Measurements from ENCODE around the gene ARAP3.
A peak's percentile ranks its signal among the peaks of the same experiment; 100 is the strongest.

Gene ARAP3

GRCh38 chr5:141663506-141663905 is 18.5 kb downstream of the ARAP3 start:
- TF ChIP-seq SPI1 (IDR thresholded peaks at IDR 0.05; ENCODE audit: low read depth, low read length) (no peak), POLR2AphosphoS5 (IDR thresholded peaks at IDR 0.05; ENCODE audit: low read depth, low read length) (no peak), PAX5 (IDR thresholded peaks at IDR 0.05; ENCODE audit: insufficient read depth, low read length, severe bottlenecking) (no peak), TAF1 (IDR thresholded peaks at IDR 0.05; ENCODE audit: low read depth, low read length) (no peak), POLR2A (IDR thresholded peaks at IDR 0.05; ENCODE audit: low read depth, low read length) (no peak), POU2F2 (IDR thresholded peaks at IDR 0.05; ENCODE audit: low read depth, low read length) (no peak)
- no peak for FAIRE-seq
- DNase-seq (ENCODE audit: insufficient read length, low spot score) = no peak

GRCh38 chr5:141662028-141662427 is 20.0 kb downstream of the ARAP3 start:
- FAIRE-seq (no peak), DNase-seq (ENCODE audit: insufficient read length, low spot score) (no peak)
- TF ChIP-seq PAX5 (IDR thresholded peaks at IDR 0.05; ENCODE audit: insufficient read depth, low read length, severe bottlenecking) (no peak), SPI1 (IDR thresholded peaks at IDR 0.05; ENCODE audit: low read depth, low read length) (no peak), POLR2A (IDR thresholded peaks at IDR 0.05; ENCODE audit: low read depth, low read length) (no peak), POLR2AphosphoS5 (IDR thresholded peaks at IDR 0.05; ENCODE audit: low read depth, low read length) (no peak), TAF1 (IDR thresholded peaks at IDR 0.05; ENCODE audit: low read depth, low read length) (no peak), POU2F2 (IDR thresholded peaks at IDR 0.05; ENCODE audit: low read depth, low read length) (no peak)

DNA sequence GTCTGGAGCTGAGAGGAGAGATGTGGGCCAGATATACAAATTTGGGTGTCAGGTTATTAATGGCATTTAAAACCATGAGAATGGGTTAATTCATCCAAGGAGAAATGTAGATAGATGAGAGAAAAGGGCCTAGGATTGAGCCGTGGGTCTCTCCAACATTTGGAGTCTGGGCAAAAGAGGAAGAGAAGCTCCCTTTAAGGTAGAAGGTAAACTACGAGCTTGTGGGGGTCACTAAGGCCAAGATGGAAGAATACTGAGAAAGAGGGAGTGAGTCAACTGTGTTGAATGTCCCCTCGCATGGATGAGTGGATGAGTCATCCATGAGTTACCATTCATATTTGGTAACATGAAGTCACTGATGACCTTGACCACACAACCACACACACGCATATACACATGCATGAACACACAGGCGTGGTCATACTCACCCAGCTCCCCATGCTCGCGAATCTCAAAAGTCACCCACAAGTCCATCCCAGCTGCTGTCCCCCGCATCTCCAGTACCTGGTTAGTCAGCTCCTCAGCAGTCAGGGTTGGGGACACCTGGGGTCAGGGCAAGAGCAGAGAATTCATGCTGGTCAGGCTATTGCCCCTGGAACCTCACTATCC is 24.0 kb downstream of the ARAP3 start:
- FAIRE-seq = peak; percentile 88
- TF ChIP-seq TAF1 (IDR thresholded peaks at IDR 0.05; ENCODE audit: low read depth, low read length) = no peak
- peak; percentile 40 for TF ChIP-seq PAX5 (IDR thresholded peaks at IDR 0.05; ENCODE audit: insufficient read depth, low read length, severe bottlenecking)
- peak; percentile 73 for TF ChIP-seq SPI1 (IDR thresholded peaks at IDR 0.05; ENCODE audit: low read depth, low read length)
- TF ChIP-seq POU2F2 (IDR thresholded peaks at IDR 0.05; ENCODE audit: low read depth, low read length) = peak; percentile 94; the same call in 1 of the 2 replicates
- no peak for DNase-seq (ENCODE audit: insufficient read length, low spot score)

GRCh38 chr5:141657404-141657803 is 24.6 kb downstream of the ARAP3 start:
- FAIRE-seq (no peak), DNase-seq (ENCODE audit: insufficient read length, low spot score) (no peak)
- TF ChIP-seq POLR2AphosphoS5 (IDR thresholded peaks at IDR 0.05; ENCODE audit: low read depth, low read length) = no peak
- no peak for TF ChIP-seq TAF1 (IDR thresholded peaks at IDR 0.05; ENCODE audit: low read depth, low read length)
- no peak for TF ChIP-seq POLR2A (IDR thresholded peaks at IDR 0.05; ENCODE audit: low read depth, low read length)
- TF ChIP-seq POU2F2 (IDR thresholded peaks at IDR 0.05; ENCODE audit: low read depth, low read length) = no peak
- no peak for TF ChIP-seq SPI1 (IDR thresholded peaks at IDR 0.05; ENCODE audit: low read depth, low read length)
- TF ChIP-seq PAX5 (IDR thresholded peaks at IDR 0.05; ENCODE audit: insufficient read depth, low read length, severe bottlenecking) = no peak

GRCh38 chr5:141656396-141656795 is 25.6 kb downstream of the ARAP3 start:
- no peak for FAIRE-seq
- DNase-seq (ENCODE audit: insufficient read length, low spot score) = no peak
- no peak for TF ChIP-seq POLR2AphosphoS5 (IDR thresholded peaks at IDR 0.05; ENCODE audit: low read depth, low read length)

DNA sequence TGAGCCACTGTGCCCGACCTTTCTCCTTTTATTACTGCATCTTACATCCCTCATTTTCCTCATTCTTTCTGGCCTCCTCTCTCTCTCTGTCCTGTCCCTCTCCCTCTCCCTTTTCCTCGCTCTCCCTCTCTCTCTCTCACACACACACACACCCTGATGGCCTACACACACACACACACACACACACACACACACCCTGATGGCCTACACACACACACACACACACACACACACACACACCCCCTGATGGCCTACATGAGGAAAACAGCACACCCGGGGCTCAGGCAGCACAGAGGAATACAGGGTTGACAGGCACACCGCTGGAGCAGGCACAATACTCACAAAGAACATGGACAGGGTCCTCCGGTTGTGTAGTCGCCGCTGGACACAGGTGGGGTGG is 27.0 kb downstream of the ARAP3 start:
- DNase-seq (ENCODE audit: insufficient read length, low spot score) (no peak), FAIRE-seq (no peak)
- TF ChIP-seq SPI1 (IDR thresholded peaks at IDR 0.05; ENCODE audit: low read depth, low read length) (no peak), POU2F2 (IDR thresholded peaks at IDR 0.05; ENCODE audit: low read depth, low read length) (no peak), TAF1 (IDR thresholded peaks at IDR 0.05; ENCODE audit: low read depth, low read length) (no peak), PAX5 (IDR thresholded peaks at IDR 0.05; ENCODE audit: insufficient read depth, low read length, severe bottlenecking) (no peak), POLR2AphosphoS5 (IDR thresholded peaks at IDR 0.05; ENCODE audit: low read depth, low read length) (no peak), POLR2A (IDR thresholded peaks at IDR 0.05; ENCODE audit: low read depth, low read length) (no peak)

- FAIRE-seq (no peak), DNase-seq (ENCODE audit: insufficient read length, low spot score) (no peak)
- no peak for TF ChIP-seq POU2F2 (IDR thresholded peaks at IDR 0.05; ENCODE audit: low read depth, low read length)
- no peak for TF ChIP-seq POLR2A (IDR thresholded peaks at IDR 0.05; ENCODE audit: low read depth, low read length)
- TF ChIP-seq POLR2AphosphoS5 (IDR thresholded peaks at IDR 0.05; ENCODE audit: low read depth, low read length) = no peak
- TF ChIP-seq TAF1 (IDR thresholded peaks at IDR 0.05; ENCODE audit: low read depth, low read length) = no peak
- TF ChIP-seq SPI1 (IDR thresholded peaks at IDR 0.05; ENCODE audit: low read depth, low read length) = no peak
- TF ChIP-seq PAX5 (IDR thresholded peaks at IDR 0.05; ENCODE audit: insufficient read depth, low read length, severe bottlenecking) = no peak
These were observed 27.7 kb downstream of the ARAP3 start for GRCh38 chr5:141654298-141654697.

DNA sequence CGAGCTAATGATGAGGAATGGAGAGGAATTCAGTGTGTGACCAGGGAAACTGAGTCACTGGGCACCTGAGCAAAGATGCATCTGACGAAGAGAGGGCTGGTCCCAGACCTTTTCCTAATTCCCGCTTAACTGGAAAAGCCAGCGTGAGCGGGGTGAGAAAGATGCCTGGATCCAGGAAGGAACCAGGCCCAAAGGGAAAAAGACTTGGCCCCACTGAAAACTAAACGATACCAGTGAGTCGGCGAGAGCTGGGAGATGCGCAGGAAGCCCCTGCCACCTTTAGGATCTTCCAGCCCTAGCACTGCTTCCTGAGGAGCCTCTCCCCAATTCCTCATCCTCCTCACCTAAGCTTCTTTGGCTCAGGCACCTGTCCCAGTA is 30.3 kb downstream of the ARAP3 start:
- FAIRE-seq = no peak
- TF ChIP-seq POLR2A (IDR thresholded peaks at IDR 0.05; ENCODE audit: low read depth, low read length) = no peak
- DNase-seq (ENCODE audit: insufficient read length, low spot score) = no peak

DNA sequence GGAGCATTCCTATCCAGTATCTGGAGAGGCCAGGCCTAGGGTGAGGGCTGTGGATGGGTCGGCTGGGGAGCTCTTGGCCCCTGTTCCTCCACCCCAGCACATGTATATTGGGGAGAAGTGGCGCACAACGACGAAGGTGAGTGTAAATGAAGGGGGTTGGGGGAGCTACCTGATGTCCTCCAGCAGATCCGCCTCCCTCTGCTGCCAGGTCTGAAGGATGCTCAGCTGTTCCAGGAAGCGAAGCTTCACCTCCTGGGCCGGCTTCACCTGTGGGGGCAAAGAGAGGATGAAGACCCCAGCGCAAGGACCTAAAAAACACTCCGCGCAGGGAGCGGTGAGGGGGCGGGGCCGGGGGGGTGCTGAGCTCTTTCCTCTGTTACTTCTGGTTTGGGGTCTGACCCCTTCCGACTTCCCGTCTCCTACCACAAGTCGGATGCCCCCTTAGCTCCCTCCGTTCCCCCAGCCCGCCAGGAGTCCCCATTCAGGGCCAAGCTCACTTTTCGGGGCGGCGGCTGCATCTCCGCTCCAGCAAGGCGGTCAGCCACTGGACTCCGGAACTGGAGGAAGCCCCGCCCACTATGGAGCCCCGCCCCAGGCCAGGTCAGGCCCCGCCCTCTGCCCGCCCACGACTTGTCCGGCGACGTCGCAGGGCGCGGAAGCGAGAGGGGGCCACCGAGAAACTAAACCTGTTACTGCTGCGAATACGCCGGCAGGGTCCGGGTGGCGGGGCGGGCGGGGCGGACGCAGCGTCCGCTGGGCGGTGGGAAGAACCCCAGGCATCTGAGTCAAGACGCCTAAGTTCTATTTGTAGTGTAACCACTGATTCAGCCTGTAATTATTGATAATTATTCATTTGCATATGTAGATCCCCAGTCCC is 30.9 kb downstream of the ARAP3 start, which contains the start of gene FCHSD1:
FCHSD1 (minus strand) TSS at position 568 of the 877 bp plus-strand sequence; CDS start at position 518, 50 bp downstream.
- peak; percentile 94 for FAIRE-seq

DNA sequence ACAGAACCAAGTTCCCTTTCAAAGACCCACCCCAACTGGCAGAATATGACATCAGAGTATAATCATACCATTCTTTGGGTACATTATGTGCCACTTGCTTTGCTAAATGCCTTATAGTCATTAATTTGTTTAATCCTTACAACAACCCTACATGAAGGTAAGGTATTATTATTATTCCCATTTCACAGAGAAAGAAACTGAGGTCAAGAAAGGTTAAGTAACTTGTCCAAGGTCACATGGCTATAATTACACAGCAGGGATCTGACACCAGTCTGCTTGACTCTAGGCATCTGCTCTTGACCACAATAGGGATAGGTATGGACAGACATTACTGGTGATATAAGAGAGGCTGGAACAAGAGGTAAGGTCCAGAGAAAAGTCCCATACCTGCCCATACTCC is 32.1 kb downstream of the ARAP3 start:
- TF ChIP-seq POU2F2 (IDR thresholded peaks at IDR 0.05; ENCODE audit: low read depth, low read length) (no peak), PAX5 (IDR thresholded peaks at IDR 0.05; ENCODE audit: insufficient read depth, low read length, severe bottlenecking) (no peak)

More for the DNA sequence above, 30.9 kb downstream of the ARAP3 start, which contains the start of gene FCHSD1:
- TF ChIP-seq POLR2A (IDR thresholded peaks at IDR 0.05; ENCODE audit: low read depth, low read length) (no peak), TAF1 (IDR thresholded peaks at IDR 0.05; ENCODE audit: low read depth, low read length) (no peak), POLR2AphosphoS5 (IDR thresholded peaks at IDR 0.05; ENCODE audit: low read depth, low read length) (no peak), PAX5 (IDR thresholded peaks at IDR 0.05; ENCODE audit: insufficient read depth, low read length, severe bottlenecking) (no peak), POU2F2 (IDR thresholded peaks at IDR 0.05; ENCODE audit: low read depth, low read length) (no peak), SPI1 (IDR thresholded peaks at IDR 0.05; ENCODE audit: low read depth, low read length) (no peak)
- DNase-seq (ENCODE audit: insufficient read length, low spot score) = peak; percentile 98

More for the DNA sequence above, 32.1 kb downstream of the ARAP3 start:
- DNase-seq (ENCODE audit: insufficient read length, low spot score) (no peak), FAIRE-seq (no peak)
